ENCODE measurements around the gene CERS6.

The CERS6 gene

DNA sequence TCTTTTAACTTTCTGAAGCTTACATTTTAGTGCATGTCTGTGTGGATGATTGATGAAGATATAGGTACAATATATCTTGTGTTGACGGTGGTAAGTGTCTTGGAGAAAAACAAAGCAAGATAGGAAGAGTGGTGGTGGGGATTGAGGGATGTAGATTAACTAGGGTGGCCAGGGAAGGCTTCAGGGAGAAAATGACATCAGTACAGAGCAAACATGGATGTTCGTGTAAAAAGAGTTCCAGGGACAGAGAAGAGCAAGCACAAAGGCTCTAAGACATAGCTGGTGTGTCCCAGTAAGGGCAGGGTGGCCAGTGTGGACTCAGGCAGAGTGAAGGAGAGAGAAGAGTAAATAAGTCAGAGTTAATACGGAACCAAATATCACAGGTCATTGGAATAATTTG, 2.7 kb upstream of the CERS6 start:
- H3K4me3 ChIP-seq (ENCODE audit: low read depth, low read length): no peak overlapping the region
- TF ChIP-seq, protein P1, sequence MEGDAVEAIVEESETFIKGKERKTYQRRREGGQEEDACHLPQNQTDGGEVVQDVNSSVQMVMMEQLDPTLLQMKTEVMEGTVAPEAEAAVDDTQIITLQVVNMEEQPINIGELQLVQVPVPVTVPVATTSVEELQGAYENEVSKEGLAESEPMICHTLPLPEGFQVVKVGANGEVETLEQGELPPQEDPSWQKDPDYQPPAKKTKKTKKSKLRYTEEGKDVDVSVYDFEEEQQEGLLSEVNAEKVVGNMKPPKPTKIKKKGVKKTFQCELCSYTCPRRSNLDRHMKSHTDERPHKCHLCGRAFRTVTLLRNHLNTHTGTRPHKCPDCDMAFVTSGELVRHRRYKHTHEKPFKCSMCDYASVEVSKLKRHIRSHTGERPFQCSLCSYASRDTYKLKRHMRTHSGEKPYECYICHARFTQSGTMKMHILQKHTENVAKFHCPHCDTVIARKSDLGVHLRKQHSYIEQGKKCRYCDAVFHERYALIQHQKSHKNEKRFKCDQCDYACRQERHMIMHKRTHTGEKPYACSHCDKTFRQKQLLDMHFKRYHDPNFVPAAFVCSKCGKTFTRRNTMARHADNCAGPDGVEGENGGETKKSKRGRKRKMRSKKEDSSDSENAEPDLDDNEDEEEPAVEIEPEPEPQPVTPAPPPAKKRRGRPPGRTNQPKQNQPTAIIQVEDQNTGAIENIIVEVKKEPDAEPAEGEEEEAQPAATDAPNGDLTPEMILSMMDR (conservative IDR thresholded peaks at IDR 0.05; ENCODE audit: low read depth, low read length): no peak
- DNase-seq (ENCODE audit: low read depth): no peak

DNA sequence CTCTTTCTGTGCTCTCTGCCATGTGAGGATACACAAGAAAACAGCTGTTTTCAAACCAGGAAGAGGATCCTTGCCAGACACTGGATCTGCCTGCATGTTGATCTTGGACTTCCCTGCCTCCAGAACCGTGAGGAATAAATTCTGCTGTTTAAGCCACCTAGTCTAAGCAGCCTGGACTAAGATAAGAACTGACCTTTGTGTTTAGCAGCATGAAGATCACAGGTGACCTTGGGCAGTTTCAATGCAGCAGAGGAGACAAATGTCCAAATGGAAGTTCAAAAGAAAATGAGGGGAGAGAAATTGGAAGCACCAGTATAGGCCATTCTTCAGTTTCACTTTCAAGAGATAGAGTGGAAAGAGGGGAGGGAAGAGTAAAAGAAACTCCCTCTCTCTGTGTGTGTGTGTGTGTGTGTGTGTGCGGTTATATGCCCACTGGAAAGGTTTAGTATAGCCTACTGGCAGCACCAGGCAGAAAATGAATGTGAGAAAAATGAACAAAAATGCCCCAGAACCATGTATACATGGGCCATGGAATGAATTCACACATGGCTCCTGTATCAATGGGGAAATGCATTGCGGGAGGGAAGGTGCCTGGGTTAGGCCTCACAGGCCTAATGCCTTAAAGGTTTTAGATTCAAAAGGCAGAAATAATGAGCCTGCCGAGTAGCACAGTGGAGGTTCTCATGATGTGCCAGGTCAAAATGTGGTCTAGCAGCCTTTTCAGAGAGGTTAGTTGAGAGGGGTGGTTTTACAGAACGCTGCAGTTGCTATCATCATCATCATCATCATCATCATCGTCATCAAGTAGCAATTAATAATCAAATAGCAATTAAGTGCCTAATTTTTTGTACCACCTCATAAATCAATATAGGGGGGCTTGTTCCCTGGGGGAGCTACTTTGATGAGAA, 1.1 kb upstream of the CERS6 start:
- peak overlapping the region; percentile 90 for H3K4me3 ChIP-seq (ENCODE audit: low read depth, low read length)
- TF ChIP-seq, protein P1 (conservative IDR thresholded peaks at IDR 0.05; ENCODE audit: low read depth, low read length): no peak
- DNase-seq (ENCODE audit: low read depth): no peak

DNA sequence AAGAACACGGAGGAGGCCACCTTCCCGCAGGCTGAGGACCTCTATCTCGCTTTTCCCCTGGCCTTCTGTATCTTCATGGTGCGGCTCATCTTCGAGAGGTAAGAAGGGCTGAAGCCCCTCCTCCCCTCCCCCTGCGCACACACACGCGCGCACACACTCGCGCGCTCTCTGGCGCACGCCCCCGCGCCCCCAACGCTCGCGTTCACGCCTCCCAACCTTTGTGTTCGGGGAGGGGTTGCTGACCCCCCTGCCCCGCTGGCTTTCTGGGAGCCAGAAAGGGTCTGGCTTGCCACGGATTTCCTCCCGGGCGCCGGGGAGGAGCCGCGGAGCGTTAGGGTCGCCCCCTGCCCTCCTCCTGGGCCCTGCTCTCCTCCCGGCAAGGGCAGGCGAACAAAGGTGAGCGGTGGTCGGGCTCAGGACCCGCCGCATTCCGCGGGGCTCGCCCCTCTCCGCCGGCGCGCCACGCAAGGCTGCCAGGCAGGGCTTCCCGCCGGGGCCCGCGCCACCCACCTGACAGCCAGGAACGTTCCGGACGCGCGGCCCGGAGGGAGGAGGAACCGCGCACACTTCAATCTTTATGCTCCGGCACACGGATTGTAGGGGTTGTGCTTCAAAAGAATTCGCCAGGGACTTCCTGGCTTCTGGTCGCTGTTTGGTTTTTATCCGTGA, 583 bp downstream of the CERS6 start:
- TF ChIP-seq, protein P1 (conservative IDR thresholded peaks at IDR 0.05; ENCODE audit: low read depth, low read length): no peak
- H3K4me3 ChIP-seq (ENCODE audit: low read depth, low read length): peak overlapping the region; percentile 90
- DNase-seq (ENCODE audit: low read depth): peak; percentile 49

DNA sequence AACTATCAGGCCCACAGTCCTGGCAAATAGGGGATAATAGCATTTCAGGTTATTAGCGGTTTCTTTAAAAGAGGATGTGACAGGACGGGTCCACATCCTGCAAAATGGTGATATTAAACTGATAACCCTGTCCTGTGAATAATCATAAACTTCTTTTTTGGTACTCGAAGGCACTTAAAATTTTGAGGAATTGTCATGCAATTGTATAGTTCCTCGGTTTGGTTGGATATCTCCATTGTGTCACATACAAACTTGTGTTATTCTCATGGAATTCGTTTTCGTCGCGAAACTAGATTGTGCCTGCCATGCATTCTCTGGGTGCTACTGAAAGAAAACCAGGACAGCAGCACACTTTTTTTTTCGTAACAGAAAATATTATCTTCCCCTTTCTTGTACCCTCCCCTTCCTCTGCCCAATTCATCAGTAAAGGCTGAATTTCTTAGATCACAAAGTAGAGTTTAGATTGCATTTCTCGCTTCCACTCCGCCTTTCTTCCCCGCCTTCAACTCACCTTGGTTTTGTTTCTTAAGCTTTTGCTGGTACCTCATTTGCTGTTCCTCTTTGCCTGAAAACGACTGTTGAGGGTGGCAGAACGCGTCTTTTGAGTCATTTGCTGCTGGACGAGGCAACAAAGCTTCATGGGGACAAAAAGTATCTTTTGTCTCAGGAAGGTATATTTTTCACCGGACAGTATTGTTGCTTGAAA, 1.3 kb downstream of the CERS6 start:
- peak overlapping the region; percentile 90 for H3K4me3 ChIP-seq (ENCODE audit: low read depth, low read length)
- TF ChIP-seq, protein P1 (conservative IDR thresholded peaks at IDR 0.05; ENCODE audit: low read depth, low read length): no peak
- no peak for DNase-seq (ENCODE audit: low read depth)

DNA sequence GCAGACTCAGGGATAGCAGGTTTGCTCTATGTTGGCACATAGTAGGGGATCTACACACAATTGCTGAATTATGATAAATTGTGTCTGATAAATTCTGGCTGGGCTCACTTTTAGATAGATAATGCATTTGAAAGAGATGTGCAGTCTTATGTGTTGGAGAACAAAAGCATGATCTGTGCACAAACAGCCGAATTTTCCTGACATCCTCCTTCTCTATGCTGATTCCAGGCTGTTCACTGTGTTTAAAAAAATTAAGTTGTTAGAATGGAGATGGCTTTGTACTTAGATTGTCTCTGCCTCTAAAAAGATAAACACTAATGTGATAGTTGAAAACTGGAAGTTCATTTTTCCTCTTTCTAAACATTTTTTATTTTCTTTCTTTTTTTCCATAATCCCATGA, 2.1 kb downstream of the CERS6 start:
- TF ChIP-seq, protein P1 (conservative IDR thresholded peaks at IDR 0.05; ENCODE audit: low read depth, low read length): no peak
- DNase-seq (ENCODE audit: low read depth): no peak
- peak overlapping the region; percentile 90 for H3K4me3 ChIP-seq (ENCODE audit: low read depth, low read length)

DNA sequence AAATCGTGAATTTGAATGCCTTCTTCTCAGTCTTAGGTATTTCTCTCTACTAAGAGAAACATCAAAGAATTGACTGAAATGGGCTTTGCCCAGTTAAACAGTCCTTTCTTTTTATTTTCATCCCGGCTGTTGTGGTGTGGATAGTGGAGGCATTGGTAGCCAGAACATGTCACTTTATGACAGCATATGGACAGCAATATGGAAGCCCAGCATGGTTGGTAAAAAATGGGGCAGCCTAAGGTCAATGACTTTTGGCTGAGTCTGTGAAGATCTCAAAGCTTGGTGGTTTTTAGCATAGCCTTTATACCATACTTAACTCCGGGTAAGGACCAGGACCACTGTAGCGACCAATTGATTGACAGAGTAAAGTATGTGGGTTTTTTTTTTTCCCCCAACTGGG, 3.2 kb downstream of the CERS6 start:
- H3K4me3 ChIP-seq (ENCODE audit: low read depth, low read length): no peak overlapping the region
- TF ChIP-seq, protein P1 (conservative IDR thresholded peaks at IDR 0.05; ENCODE audit: low read depth, low read length): no peak
- no peak for DNase-seq (ENCODE audit: low read depth)

Measured in choroid plexus epithelial cell (primary cell).